ENCODE measurements around the gene SMIM10L2A.
A peak's percentile ranks its signal among the peaks of the same experiment; 100 is the strongest.
"Not testable (repeated sequence)": the region's sequence is repeated elsewhere in the genome, so short reads cannot be mapped to it uniquely, and the experiment has no call there.

Gene SMIM10L2A

GRCh38 chrX:135454816-135455215 lies 33.1 kb downstream of the SMIM10L2A start:
- DNase-seq (ENCODE audit: low spot score) = no peak

DNA sequence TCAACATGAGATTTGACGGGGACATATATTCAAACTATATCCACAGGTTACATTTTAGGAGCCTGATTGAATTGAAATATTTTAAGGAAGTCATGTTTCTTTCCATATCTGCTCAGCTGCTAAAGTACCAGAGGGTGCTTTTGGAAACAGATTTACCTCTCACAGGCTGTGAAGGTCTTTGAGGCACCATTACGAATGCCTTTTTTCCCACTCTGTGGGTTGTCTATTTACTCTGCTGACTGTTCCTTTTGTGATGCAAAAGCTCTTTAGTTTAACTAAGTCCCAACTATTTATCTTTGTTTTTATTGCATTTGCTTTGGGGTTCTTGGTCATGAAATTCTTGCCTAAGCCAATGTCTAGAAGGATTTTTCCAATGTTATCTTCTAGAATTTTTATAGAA lies 40.0 kb downstream of the SMIM10L2A start:
- DNase-seq (ENCODE audit: low spot score) = not testable (repeated sequence)

- DNase-seq (ENCODE audit: low spot score) = peak; percentile 23
Measured at GRCh38 chrX:135463937-135464336, 42.2 kb downstream of the SMIM10L2A start.

GRCh38 chrX:135476378-135476777 lies 54.6 kb downstream of the SMIM10L2A start:
- DNase-seq (ENCODE audit: low spot score) = no peak

- DNase-seq (ENCODE audit: low spot score) = peak; percentile 2
Measured at GRCh38 chrX:135477576-135477975, 55.8 kb downstream of the SMIM10L2A start.

Data from hematopoietic multipotent progenitor cell treated with erythropoietin and hydrocortisone succinate and interleukin-3 and kit ligand, for 15 days (in vitro differentiated cells).